Left renal cortex interstitium (tissue), 4 donors: ENCODE measurements around the gene TTR. TPM values are rescaled to one million over a fixed set of nuclear protein-coding genes. Genes with fewer than 3 reads are reported as not detected.

Experiments
- DNase-seq, 4 donors: peaks; one replicate each; pipeline ENCODE4 v3.0.0-alpha.2; 2013; ENCODE audit warnings: low read depth in 4 of 4, low spot score in 2 of 4, missing footprints in 1 of 4
- polyA plus RNA-seq, 4 donors: library from polyadenylated mRNA; unstranded; fragments of 120-200 nt; gene quantifications; one replicate each; pipeline ENCODE4 v1.2.1, GENCODE V29; 2013; ENCODE audit not compliant: insufficient read length in 4 of 4

Gene TTR
- polyA plus RNA-seq: 10 to 100 TPM in 1 of 4 donors, under 1 TPM in 2, not detected in 1; 0.17 to 25.3 (median 0.49) TPM

- DNase-seq: no peak
These were observed at the start of gene TTR for GRCh38 chr18:31591628-31592027. Gene TTR, plus strand, starts transcription at chr18:31591877. Its CDS starts 26 bp downstream, at chr18:31591903.

GRCh38 chr18:31546476-31546875 is 45.2 kb upstream of the TTR start:
- DNase-seq: no peak

GRCh38 chr18:31548853-31549252 is 42.8 kb upstream of the TTR start:
- no peak for DNase-seq

GRCh38 chr18:31549416-31549815 is 42.3 kb upstream of the TTR start:
- DNase-seq: no peak

- DNase-seq: no peak
These were observed 39.8 kb upstream of the TTR start for GRCh38 chr18:31551883-31552282.

GRCh38 chr18:31553800-31554199 is 37.9 kb upstream of the TTR start:
- DNase-seq: no peak

GRCh38 chr18:31554776-31555175 is 36.9 kb upstream of the TTR start:
- DNase-seq: no peak

GRCh38 chr18:31555971-31556747 is 35.5 kb upstream of the TTR start:
- peak; percentile 37 to 53 (median 50) for DNase-seq

GRCh38 chr18:31557446-31557845 is 34.2 kb upstream of the TTR start:
- no peak for DNase-seq

- DNase-seq: no peak
These were observed 33.1 kb upstream of the TTR start for GRCh38 chr18:31558567-31558966.

- no peak for DNase-seq
These were observed 29.0 kb upstream of the TTR start for GRCh38 chr18:31562726-31563125.

GRCh38 chr18:31563778-31564177 is 27.9 kb upstream of the TTR start:
- no peak for DNase-seq

GRCh38 chr18:31565345-31565744 is 26.3 kb upstream of the TTR start:
- no peak for DNase-seq

- DNase-seq: no peak
These were observed 25.7 kb upstream of the TTR start for GRCh38 chr18:31565782-31566512.

- no peak for DNase-seq
These were observed 24.9 kb upstream of the TTR start for GRCh38 chr18:31566576-31567306.

GRCh38 chr18:31572368-31572767 is 19.3 kb upstream of the TTR start:
- no peak for DNase-seq

GRCh38 chr18:31573051-31573450 is 18.6 kb upstream of the TTR start:
- no peak for DNase-seq

GRCh38 chr18:31574359-31574758 is 17.3 kb upstream of the TTR start:
- no peak for DNase-seq

- DNase-seq: no peak
These were observed 16.0 kb upstream of the TTR start for GRCh38 chr18:31575515-31576257.

- no peak for DNase-seq
These were observed 15.0 kb upstream of the TTR start for GRCh38 chr18:31576670-31577069.

- DNase-seq: no peak
These were observed 14.5 kb upstream of the TTR start for GRCh38 chr18:31577195-31577594.
